Left renal pelvis (tissue), 4 donors: ENCODE results near the gene SRP9. TPM values are rescaled to one million over a fixed set of nuclear protein-coding genes. Genes with fewer than 3 reads are reported as not detected.
"Not testable (repeated sequence)": the region's sequence is repeated elsewhere in the genome, so short reads cannot be mapped to it uniquely, and the experiment has no call there.

Experiments used
- DNase-seq, 4 donors: peaks; one replicate each; pipeline ENCODE4 v3.0.0-alpha.2; 2013; ENCODE audit warnings: low read depth in 4 of 4, low spot score in 3 of 4
- polyA plus RNA-seq, 4 donors: library from polyadenylated mRNA; unstranded; fragments of 120-200 nt; gene quantifications; one replicate each; pipeline ENCODE4 v1.2.1, GENCODE V29; 2013; ENCODE audit not compliant: insufficient read length in 4 of 4

SRP9 gene
- polyA plus RNA-seq, 4 donors, result 328 to 570 (median 426) TPM

DNA sequence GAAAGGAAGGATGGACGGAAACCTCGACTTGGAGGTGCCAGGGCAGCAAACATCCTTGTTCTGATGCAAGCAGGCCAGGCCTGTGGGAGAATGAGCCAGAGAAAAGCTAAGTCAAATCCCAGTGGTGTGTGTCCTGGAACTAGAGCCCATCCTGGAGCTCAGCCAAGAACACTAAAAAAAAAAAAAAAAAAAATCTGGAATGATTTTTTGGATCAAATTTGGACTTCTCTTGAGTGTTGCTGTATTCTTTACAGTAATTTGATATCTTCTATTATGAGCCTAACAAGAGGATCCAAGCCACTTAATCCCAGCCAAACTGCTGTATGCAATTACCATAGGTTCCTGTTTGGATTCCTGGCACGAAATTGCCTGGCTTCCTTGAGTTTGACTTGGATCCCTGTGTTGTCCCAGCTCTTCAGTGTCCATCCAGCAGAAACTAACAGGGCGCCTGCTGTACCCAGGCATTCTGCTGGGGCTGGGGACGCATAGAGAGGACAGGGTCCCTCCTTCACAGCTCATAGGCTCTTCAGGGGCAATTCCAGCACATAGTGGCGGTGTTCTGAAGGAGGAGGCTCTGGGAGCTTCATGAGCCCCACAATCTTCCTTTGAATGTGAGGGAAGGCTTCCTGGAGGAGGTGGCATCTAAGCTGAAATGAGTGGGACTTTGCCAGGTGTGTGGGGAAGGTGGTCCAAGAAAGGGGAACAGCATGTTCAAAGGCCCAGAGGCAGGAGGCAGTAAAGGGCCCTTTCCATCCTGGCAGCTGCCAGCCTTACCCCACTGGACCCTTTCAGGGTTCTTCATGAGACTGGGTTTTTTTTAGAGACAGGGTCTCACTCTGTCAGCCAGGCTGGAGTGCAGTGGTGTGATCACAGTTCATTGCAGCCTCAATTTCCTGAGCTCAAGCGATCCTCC lies 57.0 kb downstream of the SRP9 start:
- no peak for DNase-seq

DNA sequence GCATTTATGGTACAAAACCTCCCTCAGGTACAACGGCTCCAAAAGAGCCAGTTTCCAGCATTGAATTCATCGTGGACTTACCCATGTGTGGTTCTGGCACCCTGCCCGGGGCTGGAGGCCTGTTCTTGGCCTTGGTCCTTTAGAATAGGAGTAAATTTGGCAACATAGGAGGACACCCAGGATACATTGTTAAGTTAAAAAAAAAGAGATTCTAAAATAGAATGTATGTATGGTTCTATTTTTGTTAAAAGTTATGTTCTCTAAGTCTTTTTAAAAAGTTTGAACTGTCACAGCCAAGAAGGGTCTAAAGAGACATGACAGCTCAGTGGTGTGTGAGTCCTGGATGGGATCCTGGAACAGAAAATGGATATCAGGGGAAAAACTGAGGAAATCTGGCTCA lies 58.2 kb downstream of the SRP9 start:
- no peak for DNase-seq

DNA sequence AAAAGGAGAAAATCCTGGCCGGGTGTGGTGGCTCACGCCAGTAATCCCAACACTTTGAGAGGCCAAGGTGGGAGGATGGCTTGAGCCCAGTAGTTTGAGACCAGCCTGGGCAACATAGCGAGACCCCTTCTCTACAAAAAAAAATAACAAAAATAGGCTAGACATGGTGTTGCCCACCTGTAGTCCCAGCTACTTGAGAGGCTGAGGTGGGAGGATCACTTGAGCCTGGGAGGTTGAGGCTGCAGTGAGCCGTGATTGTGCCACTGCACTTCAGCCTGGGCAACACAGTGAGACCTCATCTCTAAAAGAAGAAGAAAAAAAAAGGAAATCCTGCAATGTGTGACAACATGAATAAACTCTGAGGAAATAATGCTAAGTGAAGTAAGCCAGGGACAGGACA lies 58.7 kb downstream of the SRP9 start:
- not testable (repeated sequence) for DNase-seq

DNA sequence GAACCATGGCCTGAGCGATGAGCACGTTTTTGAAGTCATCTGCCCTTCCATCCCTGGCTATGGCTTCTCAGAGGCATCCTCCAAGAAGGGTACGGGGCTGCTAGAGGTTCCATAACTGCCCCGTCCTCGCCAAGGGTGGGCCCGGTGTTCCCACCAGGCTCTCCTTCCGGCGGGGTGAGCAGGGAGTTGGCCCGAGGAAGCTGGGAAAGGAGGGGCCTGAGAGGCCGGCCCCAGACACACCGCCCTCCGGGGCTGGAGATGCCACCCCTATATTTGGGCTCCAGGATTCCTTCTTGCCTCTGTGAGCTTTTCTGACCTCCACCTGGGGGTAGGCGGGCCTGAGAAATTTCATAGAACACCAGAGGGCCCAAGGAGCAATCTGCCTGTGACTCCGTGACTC lies 61.2 kb downstream of the SRP9 start:
- no peak for DNase-seq

Other genes starting within 250 kb of the SRP9 start
- 100 to 1,000 TPM in 2 of 4 donors, 10 to 100 TPM in 2; 71.9 to 137 (median 109) TPM for gene ENAH, start 124.7 kb upstream of the SRP9 start, polyA plus RNA-seq
- 10 to 100 TPM; 58.2 to 62.9 (median 59.3) TPM for gene EPHX1, start 32.3 kb downstream of the SRP9 start, polyA plus RNA-seq
- gene TMEM63A, start 104.6 kb downstream of the SRP9 start, polyA plus RNA-seq, result 10 to 100 TPM; 37.9 to 84.7 (median 48.4) TPM
- gene LEFTY1, start 111.3 kb downstream of the SRP9 start, polyA plus RNA-seq, result 1 to 10 TPM in 3 of 4 donors, under 1 TPM in 1; 0.46 to 7.0 (median 4.9) TPM
- 10 to 100 TPM; 42.6 to 64.1 (median 45.8) TPM for gene PYCR2, start 146.4 kb downstream of the SRP9 start, polyA plus RNA-seq
- 1 to 10 TPM in 2 of 4 donors, under 1 TPM in 2; 0.75 to 2.4 (median 1.1) TPM for gene LEFTY2, start 163.4 kb downstream of the SRP9 start, polyA plus RNA-seq
- gene SDE2, start 221.5 kb downstream of the SRP9 start, polyA plus RNA-seq, result 10 to 100 TPM; 20.0 to 26.8 (median 22.2) TPM